Activated CD4-positive, alpha-beta T cell treated with anti-CD3 and anti-CD28 coated beads, Interleukin-10, Interleukin-2, amounts not matched to agents 100 ng/mL and 50 ng/mL, durations not matched to agents 16 hours and 8 hours (primary cell): ENCODE measurements around the gene ATP8B4.

Experiments used
- DNase-seq: peaks from one replicate; pipeline ENCODE4 v3.0.0-alpha.2; 2020

Gene ATP8B4

DNA sequence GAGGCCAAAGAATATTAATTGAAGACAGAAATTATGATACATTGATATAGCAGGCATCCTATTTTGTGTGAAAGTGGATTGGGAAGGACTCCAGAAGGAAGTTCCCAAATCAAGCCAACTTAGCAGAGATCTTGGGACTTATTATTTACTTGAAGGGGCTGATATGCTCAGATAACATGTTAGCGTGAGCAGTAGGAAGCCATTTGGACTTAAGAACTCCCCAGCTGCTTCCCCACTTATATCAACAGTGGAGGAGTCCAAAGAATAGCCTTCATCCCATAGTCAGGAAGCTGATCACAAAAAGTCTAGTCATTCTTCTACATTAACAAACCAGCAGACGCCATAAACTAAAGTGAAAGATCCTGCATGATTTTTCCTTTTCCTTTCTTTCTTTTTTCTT, 200.0 kb downstream of the ATP8B4 start:
- no peak for DNase-seq

DNA sequence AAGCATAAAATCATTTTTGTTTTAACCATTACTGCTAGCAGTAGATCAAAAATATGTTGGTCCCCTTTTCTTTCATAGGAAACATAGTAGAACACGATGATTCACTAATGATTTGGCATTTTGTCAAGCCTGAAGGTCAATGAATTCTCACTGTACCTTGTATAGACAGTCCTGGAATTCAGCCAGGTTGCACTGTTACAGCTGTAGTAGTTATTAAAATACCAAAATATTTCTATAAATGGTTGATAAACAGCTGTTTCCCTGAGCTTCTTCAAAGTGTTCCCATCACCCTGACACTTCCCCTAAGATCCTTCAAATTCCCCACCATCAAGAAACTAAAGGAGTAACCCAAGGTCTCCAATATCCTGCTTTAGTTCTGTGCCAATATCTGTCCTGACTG, 200.9 kb downstream of the ATP8B4 start:
- DNase-seq: no peak

- DNase-seq: no peak
These were observed 202.0 kb downstream of the ATP8B4 start for GRCh38 chr15:49916998-49917397.

DNA sequence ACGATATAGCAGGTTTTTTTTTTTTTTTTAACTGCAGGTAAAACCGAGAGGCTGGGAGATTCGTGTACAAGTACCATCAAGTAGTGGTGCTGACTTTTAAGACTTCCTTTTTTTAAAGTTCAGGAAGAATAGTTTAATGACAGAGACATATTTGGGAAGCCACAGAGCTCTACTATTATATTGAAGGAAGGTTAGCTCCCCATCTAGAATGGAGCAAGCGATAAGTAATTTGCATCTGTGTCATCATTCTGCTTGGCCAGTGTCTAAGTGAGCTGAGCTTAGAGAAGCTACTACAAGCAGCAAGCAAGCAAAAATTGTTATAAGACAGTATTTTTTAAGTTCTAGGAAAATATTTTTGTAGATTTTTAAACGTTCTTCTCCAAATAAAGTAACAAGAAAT, 203.2 kb downstream of the ATP8B4 start:
- DNase-seq: no peak

DNA sequence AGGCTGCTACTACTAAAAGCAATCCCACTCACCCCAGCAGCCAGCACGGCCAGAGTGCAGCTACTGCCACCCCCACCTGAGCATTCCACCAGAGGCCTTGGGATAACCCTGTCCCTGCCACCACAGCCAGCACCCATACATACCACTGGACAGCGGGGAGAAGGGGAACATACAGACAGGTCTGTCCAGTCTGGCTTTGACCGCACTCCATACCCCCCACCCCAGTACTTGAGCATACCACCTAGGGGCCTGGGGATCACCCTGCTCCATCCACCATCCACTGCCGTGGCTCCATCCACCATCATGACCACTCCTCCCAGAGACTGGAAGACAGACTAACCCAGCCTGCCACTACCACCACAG, 210.1 kb downstream of the ATP8B4 start:
- DNase-seq: no peak

GRCh38 chr15:49908236-49908932, 210.6 kb downstream of the ATP8B4 start:
- DNase-seq: no peak

- no peak for DNase-seq
These were observed 212.1 kb downstream of the ATP8B4 start for GRCh38 chr15:49906966-49907365.

- DNase-seq: no peak
These were observed 213.8 kb downstream of the ATP8B4 start for GRCh38 chr15:49905221-49905620.

- no peak for DNase-seq
These were observed 214.7 kb downstream of the ATP8B4 start for GRCh38 chr15:49904296-49904695.

GRCh38 chr15:49902685-49903501, 216.1 kb downstream of the ATP8B4 start:
- no peak for DNase-seq

- no peak for DNase-seq
These were observed 216.9 kb downstream of the ATP8B4 start for GRCh38 chr15:49901996-49902684.

DNA sequence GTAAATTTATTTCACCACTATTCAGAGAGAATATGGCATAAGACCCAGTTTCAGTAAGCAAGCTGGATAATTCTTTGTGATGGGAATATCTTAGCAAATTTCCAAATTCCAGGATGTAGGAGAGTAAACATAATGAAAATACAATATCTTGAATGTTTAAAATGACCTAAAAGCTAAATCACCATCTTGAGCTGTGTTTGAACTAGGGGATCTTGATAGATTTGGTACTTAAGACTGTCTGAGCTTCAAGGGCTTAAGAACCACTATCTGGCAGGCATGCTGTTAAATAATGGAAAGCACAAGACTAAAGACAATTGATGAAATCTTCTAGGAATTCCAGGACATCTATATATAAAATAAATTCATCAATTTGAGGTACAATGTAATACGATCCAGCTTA, 217.7 kb downstream of the ATP8B4 start:
- DNase-seq: no peak

DNA sequence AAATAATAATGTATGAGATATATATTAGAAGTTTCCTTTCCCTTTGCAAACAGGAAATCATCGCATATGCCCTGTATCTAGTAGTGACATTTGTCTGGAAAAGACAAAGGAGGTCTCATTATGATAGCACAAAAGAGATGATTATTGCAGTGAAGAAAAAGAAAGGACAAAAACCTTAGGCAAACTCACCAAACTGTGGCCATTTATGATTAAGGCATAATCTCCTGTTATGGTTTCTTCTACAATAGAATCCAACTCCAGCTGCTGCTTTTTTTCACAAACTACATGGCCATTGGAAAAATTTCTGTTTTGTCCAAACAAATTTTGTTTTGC, 218.2 kb downstream of the ATP8B4 start:
- DNase-seq: no peak

- DNase-seq: no peak
These were observed 218.8 kb downstream of the ATP8B4 start for GRCh38 chr15:49900006-49900902.

DNA sequence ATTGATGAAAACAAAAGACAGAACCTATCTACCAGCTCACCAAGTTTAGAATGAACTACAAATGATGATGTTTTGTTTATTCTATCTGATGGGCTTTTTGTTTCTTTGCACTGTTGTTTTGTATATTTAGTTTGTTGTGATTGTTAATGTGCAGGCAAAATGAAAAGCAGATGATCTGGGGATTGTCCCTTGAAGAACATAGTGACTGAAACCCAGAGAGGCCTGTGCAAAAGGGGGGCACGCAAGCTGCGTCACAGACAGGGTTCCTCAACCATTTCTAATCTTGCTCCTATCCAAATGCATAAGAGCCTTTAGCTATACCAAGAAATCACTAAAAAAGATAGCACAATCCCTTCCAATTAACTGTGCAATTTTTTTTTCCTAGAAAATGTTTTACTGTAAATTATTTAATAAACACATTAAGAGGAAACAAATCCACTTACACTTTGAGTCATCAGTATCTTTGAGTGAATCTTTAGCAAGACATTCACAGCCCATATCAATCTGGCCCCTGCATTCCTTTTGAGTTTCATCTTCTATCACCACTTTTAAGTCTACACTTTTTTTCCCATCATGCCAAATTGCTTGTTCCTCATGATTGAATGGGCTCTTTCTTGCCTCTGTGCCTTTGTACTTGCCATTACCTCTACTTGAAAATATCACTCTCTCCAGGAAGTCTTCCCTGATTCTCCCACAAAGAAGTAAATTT, 220.3 kb downstream of the ATP8B4 start:
- peak; percentile 10 for DNase-seq

DNA sequence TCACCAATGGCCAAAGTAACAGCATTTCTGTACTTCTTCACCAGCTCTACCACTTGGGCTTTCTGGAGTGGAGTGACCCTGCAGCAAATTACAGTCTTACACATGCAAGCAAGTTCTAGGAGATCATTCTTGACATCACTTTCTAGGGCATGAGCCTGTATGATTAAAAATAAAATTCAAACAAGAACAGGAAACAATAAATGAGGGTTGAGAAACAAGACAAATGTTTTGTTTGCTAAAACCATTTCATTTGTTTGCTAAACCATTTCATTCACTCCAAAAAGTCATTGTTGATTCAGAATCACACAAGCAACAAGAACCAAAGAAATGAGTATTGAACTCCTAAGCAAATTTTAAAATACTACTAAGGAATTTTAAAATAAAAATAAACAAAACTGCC, 220.9 kb downstream of the ATP8B4 start:
- DNase-seq: no peak

DNA sequence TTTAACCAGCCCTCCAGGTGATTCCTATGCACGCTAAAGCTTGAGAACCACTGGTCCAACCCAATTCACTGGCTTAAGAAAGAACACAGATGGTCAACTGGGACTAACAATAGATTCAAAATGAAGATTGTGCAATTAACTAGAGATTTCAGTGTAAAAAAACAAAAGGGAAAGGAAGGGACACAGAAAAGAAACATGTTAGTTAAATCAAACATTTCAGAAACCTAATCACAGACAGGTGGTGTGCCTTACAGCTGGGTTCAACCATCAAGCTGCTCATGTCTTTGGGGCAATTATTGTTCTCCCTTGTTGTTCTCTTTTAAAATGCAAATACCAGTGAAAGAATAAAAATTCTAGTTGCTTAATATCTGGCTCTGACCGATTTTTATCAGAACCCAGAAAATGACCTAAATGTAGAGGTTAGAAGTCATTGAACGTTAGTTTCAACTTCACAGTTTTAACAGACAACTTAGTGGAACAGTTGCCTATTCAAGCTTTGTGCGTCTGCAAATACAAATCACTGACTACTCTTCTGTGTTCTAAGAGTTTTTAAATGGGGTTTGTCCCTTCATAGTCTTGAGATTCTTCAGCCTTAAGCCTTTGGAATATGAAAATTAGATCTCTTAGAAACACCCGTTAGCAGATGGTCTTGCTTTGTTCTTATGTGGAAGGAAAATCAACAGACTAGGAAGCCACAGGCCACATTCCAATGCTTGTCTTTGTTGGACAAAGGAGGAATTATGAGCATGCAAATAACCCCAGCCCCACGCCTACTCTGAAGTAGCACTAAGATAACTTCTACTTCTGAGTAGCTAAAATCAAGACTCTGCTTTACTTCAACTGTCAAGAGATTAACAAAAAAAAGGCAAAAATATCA, 223.4 kb downstream of the ATP8B4 start:
- DNase-seq: no peak

GRCh38 chr15:49890689-49891088, 228.3 kb downstream of the ATP8B4 start:
- DNase-seq: no peak

DNA sequence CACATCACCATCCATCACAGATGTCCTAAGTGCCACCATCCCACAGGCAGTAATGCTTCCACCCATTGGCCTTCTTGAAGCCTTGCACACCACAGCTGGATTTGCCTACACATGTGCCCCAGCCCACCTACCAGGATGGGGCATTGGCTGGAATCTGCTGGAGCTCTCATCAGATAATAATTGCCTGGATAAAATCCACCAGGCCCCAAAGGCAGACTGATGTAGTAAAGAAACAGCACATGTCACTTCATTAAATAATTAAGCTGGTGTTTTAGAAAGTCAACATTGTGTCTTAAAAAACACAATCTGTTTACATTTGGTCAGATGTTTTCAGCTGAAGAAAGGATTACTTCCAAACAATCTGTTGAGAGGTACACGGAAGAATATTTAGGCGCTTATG, 229.5 kb downstream of the ATP8B4 start:
- no peak for DNase-seq

DNA sequence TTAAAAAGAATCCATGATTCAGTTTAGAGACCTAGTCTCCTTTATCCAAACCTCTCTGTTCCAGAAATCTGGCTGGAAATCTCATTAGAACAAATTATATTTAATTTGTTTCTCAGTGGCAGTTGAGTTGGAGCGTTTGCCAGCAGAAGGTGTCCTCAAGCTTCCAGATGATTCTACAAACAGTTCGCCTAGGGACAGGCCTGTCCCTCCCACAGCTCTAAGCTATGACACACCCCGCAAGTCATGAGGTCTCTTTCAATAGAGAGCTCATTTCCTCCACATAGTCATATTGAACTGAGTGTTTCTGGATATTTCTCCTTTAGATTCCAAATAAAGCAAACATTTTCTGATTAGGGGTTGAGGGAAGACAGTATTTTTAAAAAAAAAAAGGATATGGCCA, 230.3 kb downstream of the ATP8B4 start:
- DNase-seq: no peak

DNA sequence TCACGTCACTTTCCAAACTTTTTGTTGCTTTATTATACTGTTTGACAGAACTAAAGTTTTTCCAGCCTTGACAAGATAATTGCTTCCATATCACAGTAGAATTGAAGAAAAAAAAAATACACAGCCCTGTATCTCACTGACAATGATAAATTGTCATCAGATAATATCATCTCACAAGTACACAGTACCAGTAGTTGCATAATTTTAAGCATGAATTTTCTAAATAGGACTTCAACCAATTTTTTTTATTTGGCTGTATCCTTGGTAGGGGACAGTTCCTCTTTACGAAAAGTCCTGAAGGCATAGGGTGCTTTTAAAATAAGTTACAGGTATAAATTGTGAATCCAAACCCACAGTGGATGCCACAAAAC, 230.7 kb downstream of the ATP8B4 start:
- no peak for DNase-seq
